ENCODE measurements around the gene FBRSL1.

DNA sequence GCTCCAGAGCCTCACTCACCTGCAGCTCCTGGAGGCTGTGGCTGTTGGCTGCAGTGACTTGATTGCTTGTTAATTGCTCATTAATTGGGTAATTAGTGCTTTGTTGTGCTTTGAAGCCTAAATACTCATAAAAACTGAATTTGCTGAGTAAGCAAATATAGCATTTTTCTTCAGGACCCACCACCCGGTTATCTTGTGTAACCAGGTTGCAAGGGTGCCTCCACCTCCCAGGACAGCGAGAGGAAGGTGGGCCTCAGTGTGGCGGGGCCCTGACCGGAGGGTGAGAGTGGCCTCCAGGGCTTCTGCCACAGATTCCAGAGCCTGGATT is 48.7 kb downstream of the FBRSL1 start:
- TF ChIP-seq EZH2 (IDR thresholded peaks at IDR 0.05; ENCODE audit: insufficient read depth, poor library complexity, severe bottlenecking): no peak
- TF ChIP-seq EZH2phosphoT487 (IDR thresholded peaks at IDR 0.05; ENCODE audit: insufficient read depth, low read depth): no peak

Measured in GM23248 (cell line).